GM12878 (cell line): ENCODE results near the gene CSDE1. TPM values are rescaled to one million over a fixed set of nuclear protein-coding genes. Genes with fewer than 3 reads are reported as not detected.

Experiments
- ATAC-seq: fragments of 200-7000 bp; cut with Tn5 transposase; 3 replicates; pipeline ENCODE4 v1.9.1; 2020; ENCODE audit warnings: mild to moderate bottlenecking, moderate library complexity
- BruUV-seq: library from RNA; stranded (reverse); fragments of 400-500 nt; replicated peaks from 2 replicates; lab custom pipeline; 2021; lab: Mats Ljungman, UMichigan
- CTCF ChIA-PET: fragments of 300-600 bp; sonication (Branson Sonifier 250); formaldehyde crosslinking; extraction: SDS; loops from one replicate; lab custom pipeline; 2021; ENCODE audit warnings: inconsistent platforms; lab: Yijun Ruan, JAX
- POLR2A ChIA-PET: fragments of 350-600 bp; formaldehyde crosslinking; extraction: SDS; loops from one replicate; lab custom pipeline; 2021; ENCODE audit warnings: inconsistent platforms; lab: Charles Lee
- RAD21 ChIA-PET: fragments of 300-600 bp; sonication (Branson Sonifier 250); formaldehyde crosslinking; loops from one replicate; lab custom pipeline; 2023; ENCODE audit warnings: antibody characterized with exemption; ENCODE audit not compliant: unreplicated experiment; lab: Charles Lee
- SMC1A ChIA-PET: fragments of 300-600 bp; sonication (Branson Sonifier 250); formaldehyde crosslinking; loops from one replicate; lab custom pipeline; 2023; ENCODE audit not compliant: unreplicated experiment, uncharacterized antibody; lab: Charles Lee
- DNase-seq: peaks from one replicate; pipeline ENCODE4 v3.0.0-alpha.2; 2011; ENCODE audit warnings: low read depth, low spot score
- FAIRE-seq: peaks from 3 replicates; lab custom pipeline; 2011; peaks lifted over from hg19 to GRCh38; lab: Jason Lieb, UNC
- H2AFZ ChIP-seq: 2 replicates; pipeline ENCODE4 v1.6.0; 2011; ENCODE audit warnings: low read depth, low read length, control low read depth; ENCODE audit not compliant: control insufficient read depth
- H3K27ac ChIP-seq: 2 replicates; pipeline ENCODE4 v1.5.1; 2011; ENCODE audit warnings: control low read depth; ENCODE audit not compliant: control insufficient read depth, insufficient read depth
- H3K27me3 ChIP-seq, 2 experiments: replicated peaks in 1 of 2; 2 replicates each; pipeline versions ENCODE4 v1.6.0 to v1.6.1; 2011; ENCODE audit warnings: low read length in 1 of 2; ENCODE audit not compliant: control insufficient read depth in 2 of 2, insufficient read depth in 2 of 2
- H3K36me3 ChIP-seq, 2 experiments: 2 replicates each; pipeline ENCODE4 v1.5.1; 2011; ENCODE audit warnings: low read length in 1 of 2; ENCODE audit not compliant: control insufficient read depth in 2 of 2, insufficient read depth in 2 of 2
- H3K4me1 ChIP-seq: 2 replicates; pipeline ENCODE4 v1.6.1; 2011; ENCODE audit warnings: mild to moderate bottlenecking, low read length, moderate library complexity, mixed read lengths; ENCODE audit not compliant: control insufficient read depth, insufficient read depth
- H3K4me2 ChIP-seq: 2 replicates; pipeline ENCODE4 v1.6.0; 2011; ENCODE audit warnings: control low read depth; ENCODE audit not compliant: control insufficient read depth, insufficient read depth
- H3K4me3 ChIP-seq: fragments of 200-600 bp; sonication (generic); 2 replicates; pipeline ENCODE4 v1.5.1; 2016
- H3K79me2 ChIP-seq: 2 replicates; pipeline ENCODE4 v1.6.0; 2011; ENCODE audit warnings: low read length; ENCODE audit not compliant: control insufficient read depth, insufficient read depth
- H3K9ac ChIP-seq: 2 replicates; pipeline ENCODE4 v1.8.0; 2011; ENCODE audit warnings: low read length, control low read depth, mixed read lengths; ENCODE audit not compliant: control insufficient read depth, insufficient read depth
- H3K9me3 ChIP-seq: replicated peaks from 3 replicates; pipeline ENCODE4 v1.5.1; 2011; ENCODE audit warnings: mild to moderate bottlenecking, low read length; ENCODE audit not compliant: control insufficient read depth, insufficient read depth
- H4K20me1 ChIP-seq: 2 replicates; pipeline ENCODE4 v1.6.0; 2011; ENCODE audit not compliant: control insufficient read depth, insufficient read depth
- E2F8 ChIP-seq: fragments of 450-650 bp; IDR thresholded peaks from 2 replicates; pipeline ENCODE4 v1.6.1; 2018; ENCODE audit warnings: mild to moderate bottlenecking, low read depth, moderate library complexity; ENCODE audit not compliant: partially characterized antibody
- EGR1 ChIP-seq, 2 experiments: IDR thresholded peaks; 1 replicate in 1 of 2; 2 replicates in 1 of 2; pipeline ENCODE4 v1.6.1; 2011 to 2012; ENCODE audit warnings: low read depth in 2 of 2, low read length in 2 of 2, borderline replicate concordance in 1 of 2, mild to moderate bottlenecking in 1 of 2, moderate library complexity in 1 of 2
- GABPA ChIP-seq: IDR thresholded peaks from 2 replicates; pipeline ENCODE4 v1.6.1; 2014; ENCODE audit warnings: antibody characterized with exemption, low read depth, mild to moderate bottlenecking, inconsistent platforms
- PBX3 ChIP-seq: IDR thresholded peaks from 2 replicates; pipeline ENCODE4 v1.6.1; 2011; ENCODE audit warnings: mild to moderate bottlenecking, low read depth, low read length, moderate library complexity; ENCODE audit not compliant: insufficient replicate concordance
- ZNF687 ChIP-seq: fragments of 450-650 bp; IDR thresholded peaks from 2 replicates; pipeline ENCODE4 v1.6.1; 2017; ENCODE audit warnings: mild to moderate bottlenecking, moderate library complexity
- WGBS: methylation state at CpG from one replicate; pipeline ENCODE4 v1.1.6; 2016; ENCODE audit warnings: low lambda C conversion rate; ENCODE audit not compliant: insufficient replicate concordance, insufficient coverage; ENCODE audit errors: missing lambda C conversion rate; 5-methylcytosine and 5-hydroxymethylcytosine counted together
- in situ Hi-C: fragments of 300-500 bp; cut with MboI; formaldehyde crosslinking; loops from 9 replicates; pipeline ENCODE4 v1.14.3; 2018; ENCODE audit warnings: mixed read lengths
- intact Hi-C: fragments of 100-400 bp; cut with micrococcal nuclease; formaldehyde crosslinking; loops from one replicate; pipeline ENCODE4 v1.14.2; 2022; ENCODE audit not compliant: unreplicated experiment
- polyA plus RNA-seq, 11 experiments: library from polyadenylated mRNA; depleted of rRNA in 4 of 11; unstranded in 6 of 11; stranded (reverse) in 5 of 11; fragments of >200 nt; fragmentation: Nextera tagmentation in 4 of 11; fragmentation: Illumina TruSeq in 1 of 11; extraction: Ambion mirVana in 4 of 11; extraction: Trizol in 1 of 11; gene quantifications; 1 replicate in 1 of 11; 2 replicates in 10 of 11; pipeline versions ENCODE4 v1.2.1 to v1.2.3, GENCODE V29; 2011 to 2016; ENCODE audit warnings: inconsistent platforms in 2 of 11, missing spikeins in 2 of 11, low read depth in 1 of 11
- total RNA-seq, 4 experiments: library from RNA; depleted of rRNA in 3 of 4; stranded (reverse); fragments of >200 nt in 3 of 4; fragmentation: Illumina TruSeq in 1 of 4; extraction: Trizol in 1 of 4; gene quantifications; 2 replicates each; pipeline versions ENCODE4 v1.2.1 to v1.2.3, GENCODE V29; 2013 to 2021
- TF ChIP-seq, protein P1 (sequence below), 3 experiments: IDR thresholded peaks in 2 of 3; conservative IDR thresholded peaks in 1 of 3; 2 replicates each; pipeline ENCODE4 v1.5.1; 2011; ENCODE audit warnings: low read depth in 3 of 3, low read length in 3 of 3, mild to moderate bottlenecking in 3 of 3, control low read depth in 2 of 3, moderate library complexity in 2 of 3, inconsistent platforms in 1 of 3, mixed read lengths in 1 of 3; ENCODE audit not compliant: control insufficient read depth in 2 of 3, insufficient read depth in 1 of 3; ENCODE audit errors: extremely low read depth in 1 of 3
- TF ChIP-seq, protein P2 (sequence below): fragments of 450-650 bp; formaldehyde crosslinking; IDR thresholded peaks from 2 replicates; pipeline ENCODE4 v1.4.0; 2020; ENCODE audit warnings: mild to moderate bottlenecking, moderate library complexity

Gene CSDE1
- total and polyA plus RNA-seq, 10 of the 15 experiments (the other 5 are each of a cell fraction or from before 2014, with no cell fraction given), result 130 to 390 (median 246) TPM

- POLR2A ChIA-PET, result no interaction called here
- H4K20me1 ChIP-seq, result no peaks in the 10 kb centered on the region
- H3K4me2 ChIP-seq, result no peak overlapping the region
- H3K4me1 ChIP-seq, result peaks cover 5% of the 10 kb centered on the region
- intact Hi-C loops, result loop anchor here (5.0 kb wide), 1 partner anchor 325 kb away; no protein-coding TSS in a partner anchor
- no peak for ATAC-seq
- no peaks in the 10 kb centered on the region for H3K79me2 ChIP-seq
- no peaks in the 10 kb centered on the region for H3K9me3 ChIP-seq
- H3K36me3 ChIP-seq, result no peaks in the 10 kb centered on the region
- H3K27me3 ChIP-seq, result no peaks in the 10 kb centered on the region; a peak in 1 of 4 replicates
- SMC1A ChIA-PET, result interaction anchor here (0.6 to 1.2 kb wide), 3 partner anchors 11 to 288 kb away, joined by 3 to 5 read pairs (median 4); no protein-coding TSS in a partner anchor
- no peak for DNase-seq
- H3K4me3 ChIP-seq, result no peak overlapping the region
- H3K9ac ChIP-seq, result no peak overlapping the region
- in situ Hi-C loops, result loop anchor here (10.0 kb wide), 1 partner anchor 327 kb away; no protein-coding TSS in a partner anchor
- no peak overlapping the region for H3K27ac ChIP-seq
- 43% methylated on average over 7 of the region's 7 CpGs for WGBS
- FAIRE-seq, result no peak
- no peak for TF ChIP-seq EGR1 (IDR thresholded peaks at IDR 0.05; ENCODE audit: borderline replicate concordance in 1 of 2, low read depth in 2 of 2, low read length in 2 of 2)
- no peak for TF ChIP-seq ZNF687
- no peak for TF ChIP-seq GABPA
- TF ChIP-seq E2F8, result no peak
- no peak for TF ChIP-seq PBX3
- TF ChIP-seq, protein P1, sequence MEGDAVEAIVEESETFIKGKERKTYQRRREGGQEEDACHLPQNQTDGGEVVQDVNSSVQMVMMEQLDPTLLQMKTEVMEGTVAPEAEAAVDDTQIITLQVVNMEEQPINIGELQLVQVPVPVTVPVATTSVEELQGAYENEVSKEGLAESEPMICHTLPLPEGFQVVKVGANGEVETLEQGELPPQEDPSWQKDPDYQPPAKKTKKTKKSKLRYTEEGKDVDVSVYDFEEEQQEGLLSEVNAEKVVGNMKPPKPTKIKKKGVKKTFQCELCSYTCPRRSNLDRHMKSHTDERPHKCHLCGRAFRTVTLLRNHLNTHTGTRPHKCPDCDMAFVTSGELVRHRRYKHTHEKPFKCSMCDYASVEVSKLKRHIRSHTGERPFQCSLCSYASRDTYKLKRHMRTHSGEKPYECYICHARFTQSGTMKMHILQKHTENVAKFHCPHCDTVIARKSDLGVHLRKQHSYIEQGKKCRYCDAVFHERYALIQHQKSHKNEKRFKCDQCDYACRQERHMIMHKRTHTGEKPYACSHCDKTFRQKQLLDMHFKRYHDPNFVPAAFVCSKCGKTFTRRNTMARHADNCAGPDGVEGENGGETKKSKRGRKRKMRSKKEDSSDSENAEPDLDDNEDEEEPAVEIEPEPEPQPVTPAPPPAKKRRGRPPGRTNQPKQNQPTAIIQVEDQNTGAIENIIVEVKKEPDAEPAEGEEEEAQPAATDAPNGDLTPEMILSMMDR (IDR thresholded peaks at IDR 0.05 in 2 of 3, conservative IDR thresholded peaks at IDR 0.05 in 1 of 3; ENCODE audit: control insufficient read depth in 2 of 3, extremely low read depth in 1 of 3, insufficient read depth in 1 of 3, low read depth in 3 of 3, low read length in 3 of 3), result no peak
- TF ChIP-seq, protein P2, sequence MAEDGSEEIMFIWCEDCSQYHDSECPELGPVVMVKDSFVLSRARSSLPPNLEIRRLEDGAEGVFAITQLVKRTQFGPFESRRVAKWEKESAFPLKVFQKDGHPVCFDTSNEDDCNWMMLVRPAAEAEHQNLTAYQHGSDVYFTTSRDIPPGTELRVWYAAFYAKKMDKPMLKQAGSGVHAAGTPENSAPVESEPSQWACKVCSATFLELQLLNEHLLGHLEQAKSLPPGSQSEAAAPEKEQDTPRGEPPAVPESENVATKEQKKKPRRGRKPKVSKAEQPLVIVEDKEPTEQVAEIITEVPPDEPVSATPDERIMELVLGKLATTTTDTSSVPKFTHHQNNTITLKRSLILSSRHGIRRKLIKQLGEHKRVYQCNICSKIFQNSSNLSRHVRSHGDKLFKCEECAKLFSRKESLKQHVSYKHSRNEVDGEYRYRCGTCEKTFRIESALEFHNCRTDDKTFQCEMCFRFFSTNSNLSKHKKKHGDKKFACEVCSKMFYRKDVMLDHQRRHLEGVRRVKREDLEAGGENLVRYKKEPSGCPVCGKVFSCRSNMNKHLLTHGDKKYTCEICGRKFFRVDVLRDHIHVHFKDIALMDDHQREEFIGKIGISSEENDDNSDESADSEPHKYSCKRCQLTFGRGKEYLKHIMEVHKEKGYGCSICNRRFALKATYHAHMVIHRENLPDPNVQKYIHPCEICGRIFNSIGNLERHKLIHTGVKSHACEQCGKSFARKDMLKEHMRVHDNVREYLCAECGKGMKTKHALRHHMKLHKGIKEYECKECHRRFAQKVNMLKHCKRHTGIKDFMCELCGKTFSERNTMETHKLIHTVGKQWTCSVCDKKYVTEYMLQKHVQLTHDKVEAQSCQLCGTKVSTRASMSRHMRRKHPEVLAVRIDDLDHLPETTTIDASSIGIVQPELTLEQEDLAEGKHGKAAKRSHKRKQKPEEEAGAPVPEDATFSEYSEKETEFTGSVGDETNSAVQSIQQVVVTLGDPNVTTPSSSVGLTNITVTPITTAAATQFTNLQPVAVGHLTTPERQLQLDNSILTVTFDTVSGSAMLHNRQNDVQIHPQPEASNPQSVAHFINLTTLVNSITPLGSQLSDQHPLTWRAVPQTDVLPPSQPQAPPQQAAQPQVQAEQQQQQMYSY, result no peak
- BruUV-seq, result no TSS peak
- RAD21 ChIA-PET, result no interaction called here
- CTCF ChIA-PET, result interaction anchor here (0.8 to 5.0 kb wide), 5 partner anchors 9 to 325 kb away, joined by 3 to 31 read pairs (median 4); partner anchors contain the start of gene AMPD1
- H2AFZ ChIP-seq, result no peak overlapping the region
These were observed 85.9 kb downstream of the CSDE1 start for GRCh38 chr1:114671939-114672275.
